ENCODE measurements around the gene RNF144A. TPM values are rescaled to one million over a fixed set of nuclear protein-coding genes. Genes with fewer than 3 reads are reported as not detected.

RNF144A gene
- total and polyA plus RNA-seq, 2 experiments from 2014 or later = 2.8 to 14.7 TPM

GRCh38 chr2:6885968-6886367, 31.2 kb upstream of the RNF144A start:
- no peak overlapping the region for H3K4me3 Mint-ChIP-seq
- H3K4me3 ChIP-seq = no peak overlapping the region
- H3K36me3 Mint-ChIP-seq (ENCODE audit: low read depth) = no peaks in the 10 kb centered on the region; the same call in 2 of the 3 replicates
- H2AFZ ChIP-seq = no peak overlapping the region
- no peaks in the 10 kb centered on the region for H3K36me3 ChIP-seq (ENCODE audit: insufficient read depth)
- no peaks in the 10 kb centered on the region for H3K4me1 Mint-ChIP-seq
- no peaks in the 10 kb centered on the region for H3K27me3 Mint-ChIP-seq (ENCODE audit: insufficient read depth, low read depth, poor library complexity)
- no peak overlapping the region for H3K27ac ChIP-seq (ENCODE audit: low read depth)
- no peak for TF ChIP-seq ZNF331 (CRISPR knock-in tag; IDR thresholded peaks at IDR 0.05; ENCODE audit: low read depth)
- TF ChIP-seq EZH2phosphoT487 (IDR thresholded peaks at IDR 0.05; ENCODE audit: unreplicated experiment) = no peak
- no peak overlapping the region for H3K4me2 ChIP-seq
- no peaks in the 10 kb centered on the region for H3K4me1 ChIP-seq (ENCODE audit: insufficient read depth)
- H3K9me3 Mint-ChIP-seq = peaks cover 17% of the 10 kb centered on the region
- no peaks in the 10 kb centered on the region for H4K20me1 ChIP-seq (replicated peaks; ENCODE audit: insufficient read depth)
- no peaks in the 10 kb centered on the region for H3K79me2 ChIP-seq (replicated peaks; ENCODE audit: insufficient read depth)
- no peak overlapping the region for H3K27ac Mint-ChIP-seq
- no peaks in the 10 kb centered on the region for H3K9me2 ChIP-seq (ENCODE audit: insufficient read depth)
- no peak for ATAC-seq
- no peak for DNase-seq (ENCODE audit: low spot score)
- H3F3A ChIP-seq (replicated peaks; ENCODE audit: low read depth) = no peaks in the 10 kb centered on the region
- no peaks in the 10 kb centered on the region for H3K27me3 ChIP-seq (ENCODE audit: insufficient read depth)

DNA sequence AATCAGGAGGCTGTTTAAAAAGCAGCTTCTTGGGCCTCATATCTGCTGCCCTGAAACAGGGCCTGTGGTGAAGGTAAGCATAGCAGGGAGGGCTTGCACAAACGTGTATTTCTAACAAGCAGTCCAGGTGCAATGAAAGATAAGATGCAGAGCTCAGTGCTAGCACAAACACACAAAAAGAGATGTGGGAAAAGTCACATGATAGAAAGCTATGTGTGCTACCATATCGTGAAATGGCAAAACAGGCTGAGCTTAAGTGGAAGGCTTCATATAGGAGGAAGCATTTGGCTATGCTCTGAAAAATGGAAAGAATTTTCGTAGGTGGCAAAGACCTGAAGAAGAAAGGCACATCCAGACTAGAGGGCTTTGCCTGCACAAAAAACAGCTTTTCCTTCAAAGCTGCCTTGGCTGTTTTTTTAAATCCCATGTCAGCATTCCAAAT, 29.4 kb upstream of the RNF144A start:
- Histone ChIP-seq H3K79me2 (replicated peaks; ENCODE audit: insufficient read depth) (no peaks in the 10 kb centered on the region), H3K4me1 (ENCODE audit: insufficient read depth) (no peaks in the 10 kb centered on the region)
- no peak for ATAC-seq
- TF ChIP-seq, protein P1, sequence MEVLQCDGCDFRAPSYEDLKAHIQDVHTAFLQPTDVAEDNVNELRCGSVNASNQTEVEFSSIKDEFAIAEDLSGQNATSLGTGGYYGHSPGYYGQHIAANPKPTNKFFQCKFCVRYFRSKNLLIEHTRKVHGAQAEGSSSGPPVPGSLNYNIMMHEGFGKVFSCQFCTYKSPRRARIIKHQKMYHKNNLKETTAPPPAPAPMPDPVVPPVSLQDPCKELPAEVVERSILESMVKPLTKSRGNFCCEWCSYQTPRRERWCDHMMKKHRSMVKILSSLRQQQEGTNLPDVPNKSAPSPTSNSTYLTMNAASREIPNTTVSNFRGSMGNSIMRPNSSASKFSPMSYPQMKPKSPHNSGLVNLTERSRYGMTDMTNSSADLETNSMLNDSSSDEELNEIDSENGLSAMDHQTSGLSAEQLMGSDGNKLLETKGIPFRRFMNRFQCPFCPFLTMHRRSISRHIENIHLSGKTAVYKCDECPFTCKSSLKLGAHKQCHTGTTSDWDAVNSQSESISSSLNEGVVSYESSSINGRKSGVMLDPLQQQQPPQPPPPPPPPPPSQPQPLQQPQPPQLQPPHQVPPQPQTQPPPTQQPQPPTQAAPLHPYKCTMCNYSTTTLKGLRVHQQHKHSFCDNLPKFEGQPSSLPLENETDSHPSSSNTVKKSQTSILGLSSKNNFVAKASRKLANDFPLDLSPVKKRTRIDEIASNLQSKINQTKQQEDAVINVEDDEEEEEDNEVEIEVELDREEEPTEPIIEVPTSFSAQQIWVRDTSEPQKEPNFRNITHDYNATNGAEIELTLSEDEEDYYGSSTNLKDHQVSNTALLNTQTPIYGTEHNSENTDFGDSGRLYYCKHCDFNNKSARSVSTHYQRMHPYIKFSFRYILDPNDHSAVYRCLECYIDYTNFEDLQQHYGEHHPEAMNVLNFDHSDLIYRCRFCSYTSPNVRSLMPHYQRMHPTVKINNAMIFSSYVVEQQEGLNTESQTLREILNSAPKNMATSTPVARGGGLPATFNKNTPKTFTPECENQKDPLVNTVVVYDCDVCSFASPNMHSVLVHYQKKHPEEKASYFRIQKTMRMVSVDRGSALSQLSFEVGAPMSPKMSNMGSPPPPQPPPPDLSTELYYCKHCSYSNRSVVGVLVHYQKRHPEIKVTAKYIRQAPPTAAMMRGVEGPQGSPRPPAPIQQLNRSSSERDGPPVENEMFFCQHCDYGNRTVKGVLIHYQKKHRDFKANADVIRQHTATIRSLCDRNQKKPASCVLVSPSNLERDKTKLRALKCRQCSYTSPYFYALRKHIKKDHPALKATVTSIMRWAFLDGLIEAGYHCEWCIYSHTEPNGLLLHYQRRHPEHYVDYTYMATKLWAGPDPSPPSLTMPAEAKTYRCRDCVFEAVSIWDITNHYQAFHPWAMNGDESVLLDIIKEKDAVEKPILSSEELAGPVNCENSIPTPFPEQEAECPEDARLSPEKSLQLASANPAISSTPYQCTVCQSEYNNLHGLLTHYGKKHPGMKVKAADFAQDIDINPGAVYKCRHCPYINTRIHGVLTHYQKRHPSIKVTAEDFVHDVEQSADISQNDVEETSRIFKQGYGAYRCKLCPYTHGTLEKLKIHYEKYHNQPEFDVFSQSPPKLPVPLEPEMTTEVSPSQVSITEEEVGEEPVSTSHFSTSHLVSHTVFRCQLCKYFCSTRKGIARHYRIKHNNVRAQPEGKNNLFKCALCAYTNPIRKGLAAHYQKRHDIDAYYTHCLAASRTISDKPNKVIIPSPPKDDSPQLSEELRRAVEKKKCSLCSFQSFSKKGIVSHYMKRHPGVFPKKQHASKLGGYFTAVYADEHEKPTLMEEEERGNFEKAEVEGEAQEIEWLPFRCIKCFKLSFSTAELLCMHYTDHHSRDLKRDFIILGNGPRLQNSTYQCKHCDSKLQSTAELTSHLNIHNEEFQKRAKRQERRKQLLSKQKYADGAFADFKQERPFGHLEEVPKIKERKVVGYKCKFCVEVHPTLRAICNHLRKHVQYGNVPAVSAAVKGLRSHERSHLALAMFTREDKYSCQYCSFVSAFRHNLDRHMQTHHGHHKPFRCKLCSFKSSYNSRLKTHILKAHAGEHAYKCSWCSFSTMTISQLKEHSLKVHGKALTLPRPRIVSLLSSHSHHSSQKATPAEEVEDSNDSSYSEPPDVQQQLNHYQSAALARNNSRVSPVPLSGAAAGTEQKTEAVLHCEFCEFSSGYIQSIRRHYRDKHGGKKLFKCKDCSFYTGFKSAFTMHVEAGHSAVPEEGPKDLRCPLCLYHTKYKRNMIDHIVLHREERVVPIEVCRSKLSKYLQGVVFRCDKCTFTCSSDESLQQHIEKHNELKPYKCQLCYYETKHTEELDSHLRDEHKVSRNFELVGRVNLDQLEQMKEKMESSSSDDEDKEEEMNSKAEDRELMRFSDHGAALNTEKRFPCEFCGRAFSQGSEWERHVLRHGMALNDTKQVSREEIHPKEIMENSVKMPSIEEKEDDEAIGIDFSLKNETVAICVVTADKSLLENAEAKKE (CRISPR knock-in tag; IDR thresholded peaks at IDR 0.05) = no peak
- no peak for TF ChIP-seq ZNF331 (CRISPR knock-in tag; IDR thresholded peaks at IDR 0.05; ENCODE audit: low read depth)
- TF ChIP-seq NANOG (IDR thresholded peaks at IDR 0.05; ENCODE audit: borderline replicate concordance) = no peak
- no peak for TF ChIP-seq ZNF114 (CRISPR knock-in tag; IDR thresholded peaks at IDR 0.05)
- no peak for TF ChIP-seq REST (IDR thresholded peaks at IDR 0.05; ENCODE audit: unreplicated experiment)
- no peak for TF ChIP-seq EZH2phosphoT487 (IDR thresholded peaks at IDR 0.05; ENCODE audit: unreplicated experiment)
- no peak for TF ChIP-seq POLR2AphosphoS5 (IDR thresholded peaks at IDR 0.05; ENCODE audit: low read depth)
- TF ChIP-seq JUNB (IDR thresholded peaks at IDR 0.05; ENCODE audit: unreplicated experiment) = no peak
- TF ChIP-seq ETS1 (IDR thresholded peaks at IDR 0.05) = no peak
- TF ChIP-seq EZH2 (IDR thresholded peaks at IDR 0.05; ENCODE audit: low read depth, unreplicated experiment) = no peak

More for the DNA sequence above, 29.4 kb upstream of the RNF144A start:
- Histone ChIP-seq H3K4me2 (no peak overlapping the region), H3K4me3 (no peak overlapping the region), H4K20me1 (replicated peaks; ENCODE audit: insufficient read depth) (no peaks in the 10 kb centered on the region), H2AFZ (peak overlapping the region; percentile 39; the same call in 1 of the 2 replicates), H3K36me3 (ENCODE audit: insufficient read depth) (no peaks in the 10 kb centered on the region), H3K27ac (ENCODE audit: low read depth) (no peak overlapping the region), H3K27me3 (ENCODE audit: insufficient read depth) (no peaks in the 10 kb centered on the region), H3K9me2 (ENCODE audit: insufficient read depth) (no peaks in the 10 kb centered on the region), H3F3A (replicated peaks; ENCODE audit: low read depth) (no peaks in the 10 kb centered on the region)
- H3K36me3 Mint-ChIP-seq (ENCODE audit: low read depth) = no peaks in the 10 kb centered on the region
- H3K27me3 Mint-ChIP-seq (ENCODE audit: insufficient read depth, low read depth, poor library complexity) = no peaks in the 10 kb centered on the region
- no peak for DNase-seq (ENCODE audit: low spot score)
- H3K4me1 Mint-ChIP-seq = no peaks in the 10 kb centered on the region
- H3K27ac Mint-ChIP-seq = no peak overlapping the region
- peaks cover 4% of the 10 kb centered on the region; the same call in 1 of the 3 replicates for H3K9me3 Mint-ChIP-seq
- H3K4me3 Mint-ChIP-seq = no peak overlapping the region
